B cell (primary cell): ENCODE results near the gene PHACTR3. TPM values are rescaled to one million over a fixed set of nuclear protein-coding genes. Genes with fewer than 3 reads are reported as not detected.

ENCODE experiments used
- ATAC-seq: fragments of 200-7000 bp; cut with Tn5 transposase; one replicate; pipeline ENCODE4 v1.10.0; 2021; ENCODE audit warnings: low read depth, mild to moderate bottlenecking, moderate number of reproducible peaks, moderate library complexity
- CTCF ChIA-PET: fragments of 350-600 bp; sonication (Branson Sonifier 250); formaldehyde crosslinking; loops from one replicate; lab custom pipeline; 2021; ENCODE audit warnings: antibody characterized with exemption, inconsistent platforms; lab: Charles Lee
- POLR2A ChIA-PET: fragments of 350-600 bp; sonication (Branson Sonifier 250); formaldehyde crosslinking; loops from one replicate; lab custom pipeline; 2021; ENCODE audit warnings: antibody characterized with exemption; lab: Charles Lee
- DNase-seq: peaks from one replicate; pipeline ENCODE4 v3.0.0; 2013
- H2AFZ ChIP-seq: 2 replicates; pipeline ENCODE4 v1.6.1; 2012; ENCODE audit warnings: mild to moderate bottlenecking, low read depth, low read length; ENCODE audit not compliant: insufficient read depth, poor library complexity, severe bottlenecking
- H3K27ac ChIP-seq, 2 donors: 1 replicate in 1 of 2; 2 replicates in 1 of 2; pipeline ENCODE4 v1.5.1; 2012 to 2013; ENCODE audit warnings: low read length in 2 of 2, mild to moderate bottlenecking in 2 of 2, moderate library complexity in 1 of 2
- H3K27me3 ChIP-seq, 4 experiments: fragments of 200-600 bp in 1 of 4; sonication (generic) in 1 of 4; replicated peaks in 1 of 4; 1 replicate in 2 of 4; 2 replicates in 2 of 4; pipeline versions ENCODE4 v1.6.1 to v1.7.0; 2013 to 2016; ENCODE audit warnings: low read length in 3 of 4, mild to moderate bottlenecking in 2 of 4, mixed read lengths in 1 of 4, moderate library complexity in 1 of 4; ENCODE audit not compliant: insufficient read depth in 4 of 4, control insufficient read depth in 3 of 4; ENCODE audit errors: control extremely low read depth in 1 of 4
- H3K36me3 ChIP-seq, 2 experiments: replicated peaks in 1 of 2; 1 replicate in 1 of 2; 2 replicates in 1 of 2; pipeline versions ENCODE4 v1.6.1 to v1.7.1; 2013; ENCODE audit warnings: low read length in 1 of 2; ENCODE audit not compliant: insufficient read depth in 2 of 2, control insufficient read depth in 1 of 2; ENCODE audit errors: control extremely low read depth in 1 of 2, extremely low read depth in 1 of 2
- H3K4me1 ChIP-seq, 2 donors: fragments of 200-600 bp in 1 of 2; sonication (generic) in 1 of 2; 1 replicate in 1 of 2; 2 replicates in 1 of 2; pipeline versions ENCODE4 v1.5.1 to v1.6.1; 2013 to 2017; ENCODE audit warnings: low read length in 2 of 2; ENCODE audit not compliant: control insufficient read depth in 2 of 2, insufficient read depth in 2 of 2
- H3K4me2 ChIP-seq: replicated peaks from 2 replicates; pipeline ENCODE3; 2012; ENCODE audit warnings: mild to moderate bottlenecking, low read depth, low read length; ENCODE audit not compliant: poor library complexity, severe bottlenecking
- H3K4me3 ChIP-seq, 5 experiments: fragments of 200-600 bp in 1 of 5; sonication (generic) in 1 of 5; 1 replicate in 3 of 5; 2 replicates in 2 of 5; pipeline versions ENCODE4 v1.5.1 to v1.7.0; 2011 to 2016; ENCODE audit warnings: low read length in 4 of 5, mild to moderate bottlenecking in 4 of 5, low read depth in 2 of 5, control low read depth in 1 of 5, moderate library complexity in 1 of 5; ENCODE audit not compliant: insufficient read depth in 1 of 5; ENCODE audit errors: control extremely low read depth in 1 of 5, extremely low read depth in 1 of 5
- H3K79me2 ChIP-seq: fragments of 200-600 bp; sonication (generic); one replicate; pipeline ENCODE4 v1.6.0; 2016; ENCODE audit warnings: low read length; ENCODE audit not compliant: control insufficient read depth, insufficient read depth
- H3K9ac ChIP-seq: fragments of 200-600 bp; sonication (generic); 2 replicates; pipeline ENCODE4 v1.6.1; 2017; ENCODE audit warnings: mild to moderate bottlenecking, low read length, moderate library complexity
- H3K9me3 ChIP-seq, 3 donors: one replicate each; pipeline versions ENCODE4 v1.6.1 to v1.7.1; 2013; ENCODE audit warnings: low read length in 2 of 3; ENCODE audit not compliant: control insufficient read depth in 2 of 3, insufficient read depth in 1 of 3; ENCODE audit errors: control extremely low read depth in 1 of 3
- H4K20me1 ChIP-seq: 2 replicates; pipeline ENCODE4 v1.6.0; 2012; ENCODE audit warnings: mild to moderate bottlenecking, low read length; ENCODE audit not compliant: insufficient read depth, control insufficient read depth, poor library complexity, severe bottlenecking
- H3K27ac Mint-ChIP-seq: one replicate; pipeline ENCODE4 v1.8.0; 2021; ENCODE audit warnings: mixed read lengths
- H3K27me3 Mint-ChIP-seq: one replicate; pipeline ENCODE4 v1.8.0; 2021; ENCODE audit warnings: mixed read lengths
- H3K4me1 Mint-ChIP-seq: one replicate; pipeline ENCODE4 v1.8.0; 2021; ENCODE audit warnings: mixed read lengths
- H3K4me3 Mint-ChIP-seq: one replicate; pipeline ENCODE4 v1.8.0; 2021; ENCODE audit warnings: mixed read lengths
- H3K9me3 Mint-ChIP-seq: one replicate; pipeline ENCODE4 v1.8.0; 2022; ENCODE audit warnings: mixed read lengths; ENCODE audit not compliant: insufficient read depth
- CTCF ChIP-seq: fragments of 200-600 bp; IDR thresholded peaks from one replicate; pipeline ENCODE4 v1.8.0; 2022; ENCODE audit warnings: antibody characterized with exemption, mild to moderate bottlenecking
- EZH2 ChIP-seq: IDR thresholded peaks from 2 replicates; pipeline ENCODE4 v1.6.1; 2012; ENCODE audit warnings: borderline replicate concordance, low read depth, mild to moderate bottlenecking, moderate library complexity, low read length; ENCODE audit not compliant: insufficient read depth, poor library complexity, severe bottlenecking
- WGBS: methylation state at CpG from one replicate; pipeline ENCODE4 v1.1.5; 2013; ENCODE audit warnings: missing lambda C conversion rate; ENCODE audit not compliant: insufficient coverage; 5-methylcytosine and 5-hydroxymethylcytosine counted together
- intact Hi-C: fragments of 100-400 bp; cut with micrococcal nuclease; formaldehyde crosslinking; loops from one replicate; pipeline ENCODE4 v1.10.0; 2022
- polyA plus RNA-seq: library from polyadenylated mRNA; depleted of rRNA; stranded (reverse); fragments of >200 nt; gene quantifications from 2 replicates; pipeline ENCODE4 v1.2.3, GENCODE V29; 2012
- total RNA-seq, 2 donors: library from RNA; stranded (reverse); fragments of 120-200 nt in 1 of 2; gene quantifications; 1 replicate in 1 of 2; 2 replicates in 1 of 2; pipeline versions ENCODE4 v1.2.3 to v1.2.4, GENCODE V29; 2013 to 2022

PHACTR3 gene
- total and polyA plus RNA-seq, 2 donors (not counting 1 experiment from before 2014, with no cell fraction given): not detected

- TF ChIP-seq EZH2 (no peak), CTCF (no peak)
- no peaks in the 10 kb centered on the region for H3K79me2 ChIP-seq
- no peaks in the 10 kb centered on the region for H4K20me1 ChIP-seq
- H3K36me3 ChIP-seq: no peaks in the 10 kb centered on the region
- no peak overlapping the region for H3K9ac ChIP-seq
- 72% methylated on average over 6 of the region's 9 CpGs for WGBS
- H3K4me3 ChIP-seq: no peak overlapping the region
- no peak for DNase-seq
- Mint-ChIP-seq H3K27me3 (peaks cover 59% of the 10 kb centered on the region), H3K4me3 (no peak overlapping the region), H3K4me1 (peaks cover 1% of the 10 kb centered on the region), H3K9me3 (no peaks in the 10 kb centered on the region), H3K27ac (no peak overlapping the region)
- no peak overlapping the region for H3K27ac ChIP-seq
- ChIA-PET CTCF (no interaction called here), POLR2A (no interaction called here)
- intact Hi-C loops: no loop called here
- H2AFZ ChIP-seq: no peak overlapping the region
- peaks cover 0 to 4% (median 0%) of the 10 kb centered on the region in 3 donors for H3K9me3 ChIP-seq
- H3K4me2 ChIP-seq: no peak overlapping the region
- no peak for ATAC-seq
- H3K27me3 ChIP-seq: peaks cover 0 to 38% (median 4%) of the 10 kb centered on the region in 4 experiments
- no peaks in the 10 kb centered on the region for H3K4me1 ChIP-seq
These were observed 1.2 kb upstream of the PHACTR3 start for GRCh38 chr20:59603176-59603575.

- ATAC-seq (no peak), DNase-seq (no peak)
- H3K4me1 Mint-ChIP-seq: peaks cover 1% of the 10 kb centered on the region
- 5% methylated on average over 86 of the region's 88 CpGs for WGBS
- Histone ChIP-seq H4K20me1 (no peaks in the 10 kb centered on the region), H3K27me3 (peaks cover 0 to 30% (median 2%) of the 10 kb centered on the region in 4 experiments), H3K4me1 (no peaks in the 10 kb centered on the region), H3K27ac (no peak overlapping the region), H3K79me2 (no peaks in the 10 kb centered on the region), H3K36me3 (no peaks in the 10 kb centered on the region), H3K4me2 (no peak overlapping the region), H3K9me3 (peaks cover 0 to 8% (median 0%) of the 10 kb centered on the region in 3 donors), H2AFZ (no peak overlapping the region), H3K9ac (no peak overlapping the region), H3K4me3 (no peak overlapping the region)
- POLR2A ChIA-PET: no interaction called here
- peaks cover 56% of the 10 kb centered on the region for H3K27me3 Mint-ChIP-seq
- no peak overlapping the region for H3K4me3 Mint-ChIP-seq
- no peak overlapping the region for H3K27ac Mint-ChIP-seq
- no peaks in the 10 kb centered on the region for H3K9me3 Mint-ChIP-seq
- CTCF ChIA-PET: no interaction called here
- intact Hi-C loops: no loop called here
- TF ChIP-seq EZH2: no peak
- no peak for TF ChIP-seq CTCF
These were observed 631 bp downstream of the PHACTR3 start for GRCh38 chr20:59604741-59605600.
